Astrocyte of the cerebellum (primary cell): ENCODE measurements around the gene MINDY1.

ENCODE experiments used
- DNase-seq: peaks from one replicate; pipeline ENCODE4 v3.0.0-alpha.2; 2011; ENCODE audit warnings: low read depth
- H3K4me3 ChIP-seq: 2 replicates; pipeline ENCODE4 v1.5.1; 2011; ENCODE audit warnings: mild to moderate bottlenecking, low read depth, low read length, moderate library complexity
- in situ Hi-C: cut with HindIII; loops from 2 replicates; pipeline ENCODE4 v1.10.0; 2017; ENCODE audit warnings: low sequenced_read_pairs
- TF ChIP-seq, protein P1 (sequence below): IDR thresholded peaks from 2 replicates; pipeline ENCODE4 v1.5.1; 2012; ENCODE audit warnings: low read length, low read depth, moderate library complexity, mild to moderate bottlenecking; ENCODE audit errors: missing control alignments

MINDY1 gene

DNA sequence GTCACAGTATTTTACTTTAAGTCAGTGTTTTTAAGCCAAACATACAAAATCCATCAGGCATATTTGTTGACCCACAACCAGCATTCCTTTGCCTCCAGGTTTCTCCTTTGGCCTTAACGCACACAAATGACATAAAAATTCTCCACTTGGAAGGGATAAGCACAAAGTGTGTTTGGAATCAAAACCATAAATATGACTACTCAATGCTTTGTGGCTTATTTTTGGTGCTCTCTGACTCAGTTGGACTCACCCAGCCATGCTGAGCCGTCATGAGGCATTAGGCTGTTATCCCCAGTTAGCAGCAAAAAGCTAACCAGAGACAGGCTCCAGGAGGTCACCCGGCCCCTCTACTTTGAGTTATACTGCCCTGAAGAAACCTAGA lies 2.5 kb upstream of the MINDY1 start:
- in situ Hi-C loops = no loop called here
- H3K4me3 ChIP-seq = peak overlapping the region; percentile 92
- TF ChIP-seq, protein P1, sequence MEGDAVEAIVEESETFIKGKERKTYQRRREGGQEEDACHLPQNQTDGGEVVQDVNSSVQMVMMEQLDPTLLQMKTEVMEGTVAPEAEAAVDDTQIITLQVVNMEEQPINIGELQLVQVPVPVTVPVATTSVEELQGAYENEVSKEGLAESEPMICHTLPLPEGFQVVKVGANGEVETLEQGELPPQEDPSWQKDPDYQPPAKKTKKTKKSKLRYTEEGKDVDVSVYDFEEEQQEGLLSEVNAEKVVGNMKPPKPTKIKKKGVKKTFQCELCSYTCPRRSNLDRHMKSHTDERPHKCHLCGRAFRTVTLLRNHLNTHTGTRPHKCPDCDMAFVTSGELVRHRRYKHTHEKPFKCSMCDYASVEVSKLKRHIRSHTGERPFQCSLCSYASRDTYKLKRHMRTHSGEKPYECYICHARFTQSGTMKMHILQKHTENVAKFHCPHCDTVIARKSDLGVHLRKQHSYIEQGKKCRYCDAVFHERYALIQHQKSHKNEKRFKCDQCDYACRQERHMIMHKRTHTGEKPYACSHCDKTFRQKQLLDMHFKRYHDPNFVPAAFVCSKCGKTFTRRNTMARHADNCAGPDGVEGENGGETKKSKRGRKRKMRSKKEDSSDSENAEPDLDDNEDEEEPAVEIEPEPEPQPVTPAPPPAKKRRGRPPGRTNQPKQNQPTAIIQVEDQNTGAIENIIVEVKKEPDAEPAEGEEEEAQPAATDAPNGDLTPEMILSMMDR = no peak
- peak; percentile 81 for DNase-seq

DNA sequence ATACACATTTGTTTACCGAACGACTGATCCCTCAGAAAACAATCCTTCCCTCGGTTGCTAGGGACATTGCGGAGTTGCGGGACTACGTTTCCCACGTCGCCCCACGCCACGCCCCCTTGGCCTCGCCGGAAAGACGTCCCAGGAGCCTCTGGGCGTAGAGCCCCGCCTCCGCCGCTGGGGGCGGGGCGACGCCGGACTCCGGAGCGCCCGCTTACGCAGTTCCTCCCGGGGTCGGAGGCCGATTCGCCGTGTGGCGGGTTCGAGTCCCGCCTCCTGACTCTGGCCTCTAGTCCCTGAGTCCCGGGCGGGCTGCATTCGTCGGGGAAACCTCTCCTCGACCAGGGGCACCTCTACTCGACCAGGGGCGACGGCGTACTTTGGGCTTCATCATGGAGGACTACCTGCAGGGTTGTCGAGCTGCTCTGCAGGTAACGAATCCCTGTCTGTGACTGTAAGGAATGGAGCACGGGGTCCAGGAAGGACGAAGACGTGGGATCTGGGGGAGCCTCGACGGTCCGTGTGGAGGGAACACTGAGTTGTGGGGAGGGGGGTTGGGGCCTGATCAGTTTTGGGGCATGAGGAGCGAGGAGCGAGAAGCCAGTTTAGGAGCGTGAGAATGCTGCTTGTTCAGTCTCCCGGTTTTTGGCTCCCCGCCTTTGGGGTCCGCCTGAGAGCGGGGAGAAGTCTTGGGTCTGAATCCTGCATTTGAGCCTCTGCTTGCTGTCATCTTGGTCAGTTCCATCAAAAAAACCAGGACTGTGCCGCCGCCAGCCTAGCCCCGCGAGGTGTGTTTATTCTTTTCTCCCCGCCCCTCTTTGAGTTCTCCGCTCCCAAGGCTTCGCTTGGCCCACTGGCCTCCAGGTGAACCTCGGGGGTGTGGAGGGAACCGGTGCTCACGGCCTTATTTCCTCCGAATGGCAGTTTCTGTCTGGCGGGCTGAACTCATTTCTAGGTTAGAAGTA lies 1.8 kb upstream of the MINDY1 start, which contains the start of gene PRUNE1:
Gene PRUNE1 (plus strand): TSS at position 206 of the 962 bp plus-strand sequence. CDS start 184 bp downstream, at position 390.
- peak; percentile 88 for DNase-seq
- TF ChIP-seq, protein P1 = no peak
- peak within 1 kb of the TSS; percentile 92 for H3K4me3 ChIP-seq
- in situ Hi-C loops = no loop called here

DNA sequence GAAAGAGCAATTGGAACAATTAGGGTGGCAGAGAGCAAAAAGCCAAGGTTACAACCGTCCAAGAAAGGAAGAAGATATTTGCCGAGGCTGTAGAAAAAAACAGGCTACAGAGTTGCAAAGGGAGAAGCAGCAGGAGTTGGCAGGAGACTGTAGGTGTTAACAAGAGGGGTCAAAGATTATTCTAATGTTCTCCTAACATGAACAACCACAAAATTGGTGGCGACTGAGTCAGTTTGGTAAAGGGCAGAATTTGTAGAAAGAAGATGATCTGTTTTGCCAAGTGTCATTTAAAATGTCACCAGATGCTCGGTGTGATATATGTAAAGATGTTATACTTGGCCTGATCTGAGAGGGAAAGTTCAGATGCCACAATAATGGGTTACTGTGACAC lies 1.1 kb upstream of the MINDY1 start:
- H3K4me3 ChIP-seq = peak overlapping the region; percentile 92
- no peak for DNase-seq
- in situ Hi-C loops = no loop called here
- TF ChIP-seq, protein P1 = no peak

DNA sequence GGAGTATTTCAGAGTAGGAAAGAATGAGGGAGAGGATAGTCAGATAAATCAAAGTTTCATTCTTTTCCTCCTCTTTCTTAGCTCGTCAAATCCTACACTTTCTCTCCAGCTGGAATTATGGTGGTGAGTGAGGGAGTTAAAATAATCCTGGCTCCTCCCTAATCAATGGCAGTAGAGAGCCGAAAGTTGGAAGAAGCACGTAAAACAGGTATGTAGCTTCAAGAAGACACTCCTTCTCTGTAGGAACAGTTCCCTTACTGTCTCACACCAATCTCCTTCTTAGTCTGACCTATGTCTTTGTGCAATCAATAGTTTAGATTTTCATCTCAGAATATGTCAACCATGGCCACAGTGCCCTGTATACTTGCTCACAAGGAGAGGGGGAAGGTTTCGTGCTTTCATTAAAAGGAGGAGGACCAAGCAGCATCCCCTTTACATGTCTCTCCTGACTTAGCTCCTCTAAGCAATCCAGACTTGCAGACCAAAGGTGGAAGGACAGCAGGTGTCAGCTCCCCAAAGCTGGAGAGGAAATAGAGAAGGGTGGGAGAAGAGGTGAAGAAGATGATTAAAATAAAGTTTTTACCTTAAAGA lies 878 bp downstream of the MINDY1 start:
- H3K4me3 ChIP-seq = peak overlapping the region; percentile 58
- in situ Hi-C loops = no loop called here
- DNase-seq = no peak
- TF ChIP-seq, protein P1 = no peak

DNA sequence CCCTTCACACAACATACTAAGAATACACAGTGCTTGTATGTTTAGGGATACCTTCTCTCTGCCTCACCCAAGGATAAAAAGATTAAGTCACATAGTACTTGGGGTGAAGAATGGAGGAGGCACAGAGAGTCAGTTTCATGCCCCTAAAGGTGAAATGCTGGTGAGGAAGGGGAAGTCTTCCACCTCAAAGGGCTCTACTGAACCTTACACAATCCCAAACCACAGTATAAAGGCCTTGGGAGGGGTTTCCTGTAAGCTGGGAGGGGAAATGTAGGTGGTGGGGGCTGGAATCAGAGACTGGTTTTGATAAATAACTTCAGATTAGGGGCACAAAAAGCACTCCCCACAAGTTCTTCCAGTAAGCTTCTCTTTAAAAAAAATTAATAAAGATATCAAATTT lies 3.5 kb downstream of the MINDY1 start:
- in situ Hi-C loops = no loop called here
- no peak for DNase-seq
- TF ChIP-seq, protein P1 = no peak
- peak overlapping the region; percentile 9 for H3K4me3 ChIP-seq

DNA sequence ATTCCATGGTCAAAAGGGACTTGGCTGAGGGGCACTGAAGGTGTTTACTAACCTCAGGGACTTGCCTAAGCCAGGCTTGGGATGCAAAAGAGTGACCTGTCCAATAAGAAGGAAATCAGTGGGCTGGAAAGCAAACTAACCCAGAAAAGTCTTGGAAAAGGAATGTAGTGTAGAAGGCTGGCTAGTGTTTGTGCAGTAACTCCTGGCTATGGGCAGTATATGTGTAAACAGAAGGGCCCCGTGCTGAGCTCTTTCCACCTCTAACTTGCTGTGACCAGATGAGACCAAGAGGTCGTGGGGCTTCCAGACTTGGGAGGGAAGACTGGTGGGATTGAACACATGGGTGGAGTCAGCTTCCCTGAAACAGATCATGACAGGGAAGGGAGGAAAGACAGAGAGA lies 4.1 kb downstream of the MINDY1 start:
- no peak overlapping the region for H3K4me3 ChIP-seq
- DNase-seq = no peak
- TF ChIP-seq, protein P1 = no peak
- in situ Hi-C loops = no loop called here
